ENCODE results near the gene FOLR2.
"Not testable (repeated sequence)": the region's sequence is repeated elsewhere in the genome, so short reads cannot be mapped to it uniquely, and the experiment has no call there.

Gene FOLR2

GRCh38 chr11:72206794-72207193, 9.8 kb upstream of the FOLR2 start:
- DNase-seq (ENCODE audit: low spot score), result not testable (repeated sequence)

- no peak for DNase-seq (ENCODE audit: low spot score)
Observed at GRCh38 chr11:72208281-72208680, 8.3 kb upstream of the FOLR2 start.

GRCh38 chr11:72209101-72209500, 7.5 kb upstream of the FOLR2 start:
- DNase-seq (ENCODE audit: low spot score), result no peak

GRCh38 chr11:72217841-72218240, 1.2 kb downstream of the FOLR2 start:
- DNase-seq (ENCODE audit: low spot score), result no peak

GRCh38 chr11:72218251-72218745, 1.7 kb downstream of the FOLR2 start:
- DNase-seq (ENCODE audit: low spot score), result no peak

- DNase-seq (ENCODE audit: low spot score), result peak; percentile 24
Observed at GRCh38 chr11:72220696-72221363, 4.2 kb downstream of the FOLR2 start.

GRCh38 chr11:72221386-72222075, 4.9 kb downstream of the FOLR2 start:
- no peak for DNase-seq (ENCODE audit: low spot score)

GRCh38 chr11:72222106-72222891, 5.7 kb downstream of the FOLR2 start:
- no peak for DNase-seq (ENCODE audit: low spot score)

GRCh38 chr11:72222907-72223614, 6.5 kb downstream of the FOLR2 start:
- peak; percentile 87 for DNase-seq (ENCODE audit: low spot score)

- peak; percentile 50 for DNase-seq (ENCODE audit: low spot score)
Observed at GRCh38 chr11:72223615-72224563, 7.3 kb downstream of the FOLR2 start.

- peak; percentile 34 for DNase-seq (ENCODE audit: low spot score)
Observed at GRCh38 chr11:72224564-72225410, 8.2 kb downstream of the FOLR2 start, which contains the start of gene INPPL1. INPPL1 (plus strand) TSS chr11:72224767; CDS start chr11:72224985, 218 bp downstream.

GRCh38 chr11:72225411-72225951, 8.9 kb downstream of the FOLR2 start:
- DNase-seq (ENCODE audit: low spot score), result no peak

GRCh38 chr11:72226701-72227100, 10.1 kb downstream of the FOLR2 start:
- no peak for DNase-seq (ENCODE audit: low spot score)

GRCh38 chr11:72227316-72228228, 11.0 kb downstream of the FOLR2 start:
- peak; percentile 38 for DNase-seq (ENCODE audit: low spot score)

GRCh38 chr11:72228229-72228843, 11.7 kb downstream of the FOLR2 start:
- DNase-seq (ENCODE audit: low spot score), result no peak

- no peak for DNase-seq (ENCODE audit: low spot score)
Observed at GRCh38 chr11:72228844-72229231, 12.2 kb downstream of the FOLR2 start.

GRCh38 chr11:72229336-72229924, 12.8 kb downstream of the FOLR2 start:
- peak; percentile 44 for DNase-seq (ENCODE audit: low spot score)

Data from putamen (tissue), 1 donor.